GM21786 (cell line): ENCODE measurements around the gene ERCC3.
A peak's percentile ranks its signal among the peaks of the same experiment; 100 is the strongest.

Experiments used
- ATAC-seq: cut with Tn5 transposase; IDR thresholded peaks from one replicate; pipeline ENCODE4 v1.9.1; 2021; ENCODE audit not compliant: unreplicated experiment

Gene ERCC3

GRCh38 chr2:127293748-127294562 is at the start of gene ERCC3:
ERCC3 (minus strand) TSS chr2:127294144; CDS start chr2:127294081, 63 bp downstream.
- ATAC-seq = peak; percentile 98

GRCh38 chr2:127343277-127343676 is 49.3 kb upstream of the ERCC3 start:
- no peak for ATAC-seq

GRCh38 chr2:127342101-127342500 is 48.2 kb upstream of the ERCC3 start:
- peak; percentile 91 for ATAC-seq

- no peak for ATAC-seq
These were observed 38.4 kb upstream of the ERCC3 start for GRCh38 chr2:127332335-127332734.

- ATAC-seq = peak; percentile 74
These were observed 36.8 kb upstream of the ERCC3 start for GRCh38 chr2:127330753-127331152.

- ATAC-seq = no peak
These were observed 32.5 kb upstream of the ERCC3 start for GRCh38 chr2:127326289-127326945.

GRCh38 chr2:127324635-127325034 is 30.7 kb upstream of the ERCC3 start:
- no peak for ATAC-seq

- no peak for ATAC-seq
These were observed 27.4 kb upstream of the ERCC3 start for GRCh38 chr2:127321303-127321702.

- ATAC-seq = no peak
These were observed 26.8 kb upstream of the ERCC3 start for GRCh38 chr2:127320586-127321275.

GRCh38 chr2:127320067-127320466 is 26.1 kb upstream of the ERCC3 start:
- no peak for ATAC-seq

GRCh38 chr2:127314193-127314988 is 20.4 kb upstream of the ERCC3 start:
- no peak for ATAC-seq

- peak; percentile 98 for ATAC-seq
These were observed 19.5 kb upstream of the ERCC3 start for GRCh38 chr2:127313406-127313805.

GRCh38 chr2:127310980-127311379 is 17.0 kb upstream of the ERCC3 start:
- ATAC-seq = no peak

GRCh38 chr2:127309468-127309867 is 15.5 kb upstream of the ERCC3 start:
- ATAC-seq = no peak

GRCh38 chr2:127308586-127309138 is 14.7 kb upstream of the ERCC3 start:
- ATAC-seq = no peak

- peak; percentile 52 for ATAC-seq
These were observed 12.1 kb upstream of the ERCC3 start for GRCh38 chr2:127305990-127306585.

- no peak for ATAC-seq
These were observed 8.2 kb upstream of the ERCC3 start for GRCh38 chr2:127302168-127302567.

- no peak for ATAC-seq
These were observed 577 bp downstream of the ERCC3 start for GRCh38 chr2:127293386-127293747.

GRCh38 chr2:127288274-127288673 is 5.7 kb downstream of the ERCC3 start:
- no peak for ATAC-seq

GRCh38 chr2:127283275-127283674 is 10.7 kb downstream of the ERCC3 start:
- ATAC-seq = no peak
